Neural cell (in vitro differentiated cells): Measurements from ENCODE around the gene TMEM121. TPM values are rescaled to one million over a fixed set of nuclear protein-coding genes. Genes with fewer than 3 reads are reported as not detected.

ENCODE experiments used
- H2AFZ ChIP-seq: fragments of 200-600, 300-800 bp; sonication (generic), shearing (Covaris generic); 2 replicates; pipeline ENCODE4 v1.6.0; 2014; ENCODE audit warnings: low read depth, mild to moderate bottlenecking, antibody characterized with exemption, low read length, moderate library complexity
- H3F3A ChIP-seq: fragments of 200-600 bp; shearing (Covaris generic); 2 replicates; pipeline ENCODE4 v1.6.1; 2016; ENCODE audit warnings: mild to moderate bottlenecking, moderate library complexity, mixed read lengths, antibody characterized with exemption, low read length; ENCODE audit not compliant: insufficient read depth, poor library complexity, severe bottlenecking
- H3K27ac ChIP-seq: fragments of 200-600, 300-800 bp; sonication (generic), shearing (Covaris generic); 2 replicates; pipeline ENCODE4 v1.5.1; 2014; ENCODE audit warnings: mild to moderate bottlenecking, low read length, moderate library complexity
- H3K27me3 ChIP-seq: fragments of 300-800, 200-600 bp; sonication (generic), shearing (Covaris generic); 2 replicates; pipeline ENCODE4 v1.6.0; 2014; ENCODE audit warnings: mild to moderate bottlenecking, low read depth, low read length, moderate library complexity; ENCODE audit not compliant: insufficient read depth
- H3K36me3 ChIP-seq: fragments of 300-800, 200-600 bp; sonication (generic), shearing (Covaris generic); 2 replicates; pipeline ENCODE4 v1.5.1; 2014; ENCODE audit warnings: mild to moderate bottlenecking, antibody characterized with exemption, low read length, moderate library complexity; ENCODE audit not compliant: insufficient read depth
- H3K4me2 ChIP-seq: fragments of 300-800, 200-600 bp; sonication (generic), shearing (Covaris generic); 2 replicates; pipeline ENCODE4 v1.6.0; 2014; ENCODE audit warnings: mild to moderate bottlenecking, low read length
- H3K4me3 ChIP-seq: fragments of 300-800, 200-600 bp; sonication (generic), shearing (Covaris generic); 2 replicates; pipeline ENCODE4 v1.5.1; 2014; ENCODE audit warnings: mild to moderate bottlenecking, low read length, moderate library complexity
- H3K79me2 ChIP-seq: fragments of 200-600 bp; shearing (Covaris generic); replicated peaks from 2 replicates; pipeline ENCODE4 v1.6.0; 2014; ENCODE audit warnings: mild to moderate bottlenecking, low read length, moderate library complexity; ENCODE audit not compliant: insufficient read depth
- H3K9ac ChIP-seq: fragments of 300-800, 200-600 bp; sonication (generic), shearing (Covaris generic); 2 replicates; pipeline ENCODE4 v1.6.1; 2016; ENCODE audit warnings: mild to moderate bottlenecking, low read length, mixed read lengths
- H3K9me2 ChIP-seq: fragments of 200-600 bp; shearing (Covaris generic); 2 replicates; pipeline ENCODE4 v1.6.1; 2016; ENCODE audit warnings: mild to moderate bottlenecking, low read length, mixed read lengths; ENCODE audit not compliant: insufficient read depth
- H3K9me3 ChIP-seq: fragments of 200-600, 300-800 bp; sonication (generic), shearing (Covaris generic); 2 replicates; pipeline ENCODE4 v1.6.1; 2016; ENCODE audit warnings: mild to moderate bottlenecking, mixed run types, low read length, moderate library complexity, mixed read lengths
- H4K20me1 ChIP-seq: fragments of 200-600 bp; shearing (Covaris generic); 2 replicates; pipeline ENCODE4 v1.6.1; 2016; ENCODE audit warnings: mild to moderate bottlenecking, mixed run types; ENCODE audit not compliant: insufficient read depth
- EP300 ChIP-seq: fragments of 450-650 bp; conservative IDR thresholded peaks from 2 replicates; pipeline ENCODE4 v1.6.1; 2014; ENCODE audit warnings: antibody characterized with exemption, mild to moderate bottlenecking, moderate library complexity; ENCODE audit not compliant: poor library complexity, severe bottlenecking
- EZH2 ChIP-seq: fragments of 200-600, 300-800 bp; shearing (Covaris generic), sonication (generic); IDR thresholded peaks from 2 replicates; pipeline ENCODE4 v1.6.1; 2014; ENCODE audit warnings: antibody characterized with exemption, low read length, borderline replicate concordance, mild to moderate bottlenecking; ENCODE audit not compliant: insufficient read depth, poor library complexity, severe bottlenecking
- MXI1 ChIP-seq: fragments of 450-650 bp; conservative IDR thresholded peaks from 2 replicates; pipeline ENCODE4 v1.6.1; 2014; ENCODE audit warnings: antibody characterized with exemption, mild to moderate bottlenecking; ENCODE audit not compliant: poor library complexity, severe bottlenecking
- POLR2AphosphoS5 ChIP-seq: IDR thresholded peaks from 2 replicates; pipeline ENCODE4 v1.6.1; 2012
- RAD21 ChIP-seq: fragments of 450-650 bp; conservative IDR thresholded peaks from 2 replicates; pipeline ENCODE4 v1.6.1; 2014; ENCODE audit warnings: antibody characterized with exemption, mild to moderate bottlenecking, moderate library complexity
- SMC3 ChIP-seq: fragments of 450-650 bp; conservative IDR thresholded peaks from 2 replicates; pipeline ENCODE4 v1.6.1; 2014; ENCODE audit warnings: antibody characterized with exemption, mild to moderate bottlenecking, moderate library complexity; ENCODE audit not compliant: poor library complexity
- TAF1 ChIP-seq: IDR thresholded peaks from 2 replicates; pipeline ENCODE4 v1.6.1; 2012; ENCODE audit warnings: low read depth
- polyA plus RNA-seq: library from polyadenylated mRNA; depleted of rRNA; stranded (reverse); fragments of >200 nt; gene quantifications from 2 replicates; pipeline ENCODE4 v1.2.3, GENCODE V29; 2014
- TF ChIP-seq, protein P1 (sequence below): IDR thresholded peaks from 2 replicates; pipeline ENCODE4 v1.6.1; 2012; ENCODE audit warnings: borderline replicate concordance
- TF ChIP-seq, protein P2 (sequence below): fragments of 450-650 bp; IDR thresholded peaks from 2 replicates; pipeline ENCODE4 v1.5.1; 2014; ENCODE audit warnings: antibody characterized with exemption, mild to moderate bottlenecking, moderate library complexity; ENCODE audit not compliant: poor library complexity, severe bottlenecking

The TMEM121 gene
- polyA plus RNA-seq, 1 donor from 2014 or later = 19.5 TPM

DNA sequence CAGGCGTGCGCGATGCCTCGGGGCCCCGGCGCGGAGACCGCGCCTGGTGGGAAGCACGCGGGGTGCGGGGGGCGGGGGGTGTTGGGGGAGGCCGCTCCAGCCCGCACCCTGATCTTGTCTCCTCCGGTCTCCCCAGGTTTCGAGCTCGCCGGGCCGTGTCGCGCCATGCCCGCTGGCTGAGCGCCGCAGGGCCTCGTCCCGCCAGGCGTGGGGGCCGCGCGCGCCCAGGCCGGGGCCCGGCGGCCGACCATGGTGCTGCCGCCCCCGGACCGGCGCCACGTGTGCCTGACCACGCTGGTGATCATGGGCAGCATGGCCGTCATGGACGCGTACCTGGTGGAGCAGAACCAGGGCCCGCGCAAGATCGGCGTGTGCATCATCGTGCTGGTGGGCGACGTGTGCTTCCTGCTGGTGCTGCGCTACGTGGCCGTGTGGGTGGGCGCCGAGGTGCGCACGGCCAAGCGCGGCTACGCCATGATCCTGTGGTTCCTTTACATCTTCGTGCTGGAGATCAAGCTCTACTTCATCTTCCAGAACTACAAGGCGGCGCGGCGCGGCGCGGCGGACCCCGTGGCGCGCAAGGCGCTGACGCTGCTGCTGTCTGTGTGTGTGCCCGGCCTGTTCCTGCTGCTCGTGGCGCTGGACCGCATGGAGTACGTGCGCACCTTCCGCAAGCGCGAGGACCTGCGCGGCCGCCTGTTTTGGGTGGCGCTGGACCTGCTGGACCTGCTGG is 2.4 kb downstream of the TMEM121 start:
- no peak overlapping the region for H3K27ac ChIP-seq
- H3K27me3 ChIP-seq = no peaks in the 10 kb centered on the region
- H3F3A ChIP-seq = no peaks in the 10 kb centered on the region
- H3K9me2 ChIP-seq = no peaks in the 10 kb centered on the region
- no peaks in the 10 kb centered on the region for H3K9me3 ChIP-seq
- H3K79me2 ChIP-seq = no peaks in the 10 kb centered on the region
- TF ChIP-seq SMC3 = no peak
- H3K36me3 ChIP-seq = no peaks in the 10 kb centered on the region
- H3K4me2 ChIP-seq = no peak overlapping the region
- no peak overlapping the region for H3K9ac ChIP-seq
- H2AFZ ChIP-seq = no peak overlapping the region
- H3K4me3 ChIP-seq = peak overlapping the region; percentile 80
- no peaks in the 10 kb centered on the region for H4K20me1 ChIP-seq

DNA sequence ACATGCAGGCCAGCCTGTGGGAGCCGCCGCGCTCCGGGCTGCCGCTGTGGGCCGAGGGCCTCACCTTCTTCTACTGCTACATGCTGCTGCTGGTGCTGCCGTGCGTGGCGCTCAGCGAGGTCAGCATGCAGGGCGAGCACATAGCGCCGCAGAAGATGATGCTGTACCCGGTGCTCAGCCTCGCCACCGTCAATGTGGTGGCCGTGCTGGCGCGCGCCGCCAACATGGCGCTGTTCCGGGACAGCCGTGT is 2.9 kb downstream of the TMEM121 start:
- Histone ChIP-seq H2AFZ (no peak overlapping the region), H3K36me3 (no peaks in the 10 kb centered on the region), H3K27me3 (no peaks in the 10 kb centered on the region), H3K4me2 (no peak overlapping the region), H3K4me3 (no peak overlapping the region), H3K27ac (no peak overlapping the region), H3K9ac (no peak overlapping the region), H4K20me1 (no peaks in the 10 kb centered on the region), H3K79me2 (no peaks in the 10 kb centered on the region), H3K9me3 (no peaks in the 10 kb centered on the region), H3K9me2 (no peaks in the 10 kb centered on the region), H3F3A (no peaks in the 10 kb centered on the region)
- no peak for TF ChIP-seq RAD21
- TF ChIP-seq POLR2AphosphoS5 = no peak
- TF ChIP-seq, protein P1, sequence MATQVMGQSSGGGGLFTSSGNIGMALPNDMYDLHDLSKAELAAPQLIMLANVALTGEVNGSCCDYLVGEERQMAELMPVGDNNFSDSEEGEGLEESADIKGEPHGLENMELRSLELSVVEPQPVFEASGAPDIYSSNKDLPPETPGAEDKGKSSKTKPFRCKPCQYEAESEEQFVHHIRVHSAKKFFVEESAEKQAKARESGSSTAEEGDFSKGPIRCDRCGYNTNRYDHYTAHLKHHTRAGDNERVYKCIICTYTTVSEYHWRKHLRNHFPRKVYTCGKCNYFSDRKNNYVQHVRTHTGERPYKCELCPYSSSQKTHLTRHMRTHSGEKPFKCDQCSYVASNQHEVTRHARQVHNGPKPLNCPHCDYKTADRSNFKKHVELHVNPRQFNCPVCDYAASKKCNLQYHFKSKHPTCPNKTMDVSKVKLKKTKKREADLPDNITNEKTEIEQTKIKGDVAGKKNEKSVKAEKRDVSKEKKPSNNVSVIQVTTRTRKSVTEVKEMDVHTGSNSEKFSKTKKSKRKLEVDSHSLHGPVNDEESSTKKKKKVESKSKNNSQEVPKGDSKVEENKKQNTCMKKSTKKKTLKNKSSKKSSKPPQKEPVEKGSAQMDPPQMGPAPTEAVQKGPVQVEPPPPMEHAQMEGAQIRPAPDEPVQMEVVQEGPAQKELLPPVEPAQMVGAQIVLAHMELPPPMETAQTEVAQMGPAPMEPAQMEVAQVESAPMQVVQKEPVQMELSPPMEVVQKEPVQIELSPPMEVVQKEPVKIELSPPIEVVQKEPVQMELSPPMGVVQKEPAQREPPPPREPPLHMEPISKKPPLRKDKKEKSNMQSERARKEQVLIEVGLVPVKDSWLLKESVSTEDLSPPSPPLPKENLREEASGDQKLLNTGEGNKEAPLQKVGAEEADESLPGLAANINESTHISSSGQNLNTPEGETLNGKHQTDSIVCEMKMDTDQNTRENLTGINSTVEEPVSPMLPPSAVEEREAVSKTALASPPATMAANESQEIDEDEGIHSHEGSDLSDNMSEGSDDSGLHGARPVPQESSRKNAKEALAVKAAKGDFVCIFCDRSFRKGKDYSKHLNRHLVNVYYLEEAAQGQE = no peak
- TF ChIP-seq TAF1 = no peak
- TF ChIP-seq SMC3 = no peak
- TF ChIP-seq EP300 = no peak
- TF ChIP-seq EZH2 = no peak
- no peak for TF ChIP-seq MXI1
- TF ChIP-seq, protein P2, sequence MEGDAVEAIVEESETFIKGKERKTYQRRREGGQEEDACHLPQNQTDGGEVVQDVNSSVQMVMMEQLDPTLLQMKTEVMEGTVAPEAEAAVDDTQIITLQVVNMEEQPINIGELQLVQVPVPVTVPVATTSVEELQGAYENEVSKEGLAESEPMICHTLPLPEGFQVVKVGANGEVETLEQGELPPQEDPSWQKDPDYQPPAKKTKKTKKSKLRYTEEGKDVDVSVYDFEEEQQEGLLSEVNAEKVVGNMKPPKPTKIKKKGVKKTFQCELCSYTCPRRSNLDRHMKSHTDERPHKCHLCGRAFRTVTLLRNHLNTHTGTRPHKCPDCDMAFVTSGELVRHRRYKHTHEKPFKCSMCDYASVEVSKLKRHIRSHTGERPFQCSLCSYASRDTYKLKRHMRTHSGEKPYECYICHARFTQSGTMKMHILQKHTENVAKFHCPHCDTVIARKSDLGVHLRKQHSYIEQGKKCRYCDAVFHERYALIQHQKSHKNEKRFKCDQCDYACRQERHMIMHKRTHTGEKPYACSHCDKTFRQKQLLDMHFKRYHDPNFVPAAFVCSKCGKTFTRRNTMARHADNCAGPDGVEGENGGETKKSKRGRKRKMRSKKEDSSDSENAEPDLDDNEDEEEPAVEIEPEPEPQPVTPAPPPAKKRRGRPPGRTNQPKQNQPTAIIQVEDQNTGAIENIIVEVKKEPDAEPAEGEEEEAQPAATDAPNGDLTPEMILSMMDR = no peak
